Retina (tissue), 1 donor: ENCODE data around the gene FRG2B.
"Not testable (repeated sequence)": the region's sequence is repeated elsewhere in the genome, so short reads cannot be mapped to it uniquely, and the experiment has no call there.

Source experiments
- DNase-seq: peaks from one replicate; pipeline ENCODE4 v3.0.0-alpha.2; 2016

FRG2B gene

DNA sequence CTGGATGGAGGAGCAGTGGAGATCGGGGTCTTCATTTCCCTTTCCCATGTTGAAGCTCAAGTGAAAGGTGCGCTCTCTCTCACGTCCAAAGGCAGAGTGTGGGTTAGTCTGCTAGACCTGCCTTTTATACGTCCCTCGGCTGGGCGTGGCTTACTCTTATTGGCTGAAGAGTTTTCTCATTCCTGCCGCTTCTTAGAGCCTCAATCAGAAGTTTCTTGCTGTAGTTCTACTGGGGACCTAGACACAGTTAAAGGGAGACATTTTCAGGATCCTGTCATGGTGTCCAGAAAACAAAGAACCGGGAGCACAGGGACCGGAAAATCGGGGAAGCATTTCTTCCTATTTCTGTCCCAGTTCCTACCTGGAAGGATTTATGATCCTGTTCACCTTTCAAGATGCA is at the start of gene FRG2B:
TSS of gene FRG2B (minus strand) at position 101 of the 400 bp plus-strand sequence. CDS start at position 48, 53 bp downstream.
- not testable (repeated sequence) for DNase-seq

DNA sequence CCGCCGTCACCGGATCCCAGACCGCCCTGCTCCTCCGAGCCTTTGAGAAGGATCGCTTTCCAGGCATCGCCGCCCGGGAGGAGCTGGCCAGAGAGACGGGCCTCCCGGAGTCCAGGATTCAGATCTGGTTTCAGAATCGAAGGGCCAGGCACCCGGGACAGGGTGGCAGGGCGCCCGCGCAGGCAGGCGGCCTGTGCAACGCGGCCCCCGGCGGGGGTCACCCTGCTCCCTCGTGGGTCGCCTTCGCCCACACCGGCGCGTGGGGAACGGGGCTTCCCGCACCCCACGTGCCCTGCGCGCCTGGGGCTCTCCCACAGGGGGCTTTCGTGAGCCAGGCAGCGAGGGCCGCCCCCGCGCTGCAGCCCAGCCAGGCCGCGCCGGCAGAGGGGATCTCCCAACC is 40.9 kb upstream of the FRG2B start:
- DNase-seq, result not testable (repeated sequence)

DNA sequence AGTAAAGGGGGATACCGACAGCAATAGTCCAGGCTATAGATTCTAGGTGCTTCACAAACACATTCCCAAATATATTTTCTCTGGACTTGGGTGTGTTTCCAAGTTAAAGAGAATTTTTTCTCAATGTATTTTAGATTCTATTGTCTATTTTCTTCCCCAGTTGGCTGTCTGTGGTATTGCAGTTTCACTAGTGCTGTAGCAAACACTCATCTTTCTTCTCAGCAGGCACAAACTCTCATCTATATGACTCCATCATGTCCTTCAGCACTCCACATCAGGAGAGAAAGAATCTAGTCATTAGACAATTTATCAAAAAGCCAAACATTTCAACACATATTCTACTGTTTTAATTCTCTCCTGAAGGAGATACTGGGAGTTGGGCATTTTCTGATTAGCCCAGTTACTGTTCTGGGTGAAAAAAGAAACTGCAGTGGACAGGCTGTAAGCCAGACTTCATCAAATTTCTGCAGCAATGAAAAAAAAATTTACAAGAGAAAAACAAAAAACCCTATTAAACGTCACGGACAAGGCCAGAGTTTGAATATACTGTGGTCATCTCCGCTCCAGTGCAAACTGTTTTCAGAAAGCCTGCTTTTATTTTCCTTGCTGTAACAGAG is 37.1 kb upstream of the FRG2B start:
- not testable (repeated sequence) for DNase-seq

DNA sequence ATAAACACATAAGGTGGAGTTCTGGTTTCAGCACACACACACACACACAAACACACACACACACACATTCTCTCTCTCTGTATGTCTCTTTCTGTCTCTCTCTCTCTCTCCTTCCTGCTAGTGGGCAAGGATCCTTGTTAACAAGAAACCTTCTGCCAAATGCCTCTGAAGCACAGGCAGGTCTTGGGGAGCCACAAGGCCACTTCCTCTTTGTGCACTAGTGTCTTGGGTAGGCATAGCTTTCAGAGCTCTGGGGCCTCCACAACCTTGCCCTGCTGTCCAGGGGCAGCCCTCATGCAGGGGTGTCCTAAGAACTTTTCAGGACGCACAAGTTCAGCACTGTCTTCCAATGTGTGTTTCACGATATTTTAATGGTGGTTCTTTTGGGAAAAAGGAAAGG is 34.5 kb upstream of the FRG2B start:
- not testable (repeated sequence) for DNase-seq

DNA sequence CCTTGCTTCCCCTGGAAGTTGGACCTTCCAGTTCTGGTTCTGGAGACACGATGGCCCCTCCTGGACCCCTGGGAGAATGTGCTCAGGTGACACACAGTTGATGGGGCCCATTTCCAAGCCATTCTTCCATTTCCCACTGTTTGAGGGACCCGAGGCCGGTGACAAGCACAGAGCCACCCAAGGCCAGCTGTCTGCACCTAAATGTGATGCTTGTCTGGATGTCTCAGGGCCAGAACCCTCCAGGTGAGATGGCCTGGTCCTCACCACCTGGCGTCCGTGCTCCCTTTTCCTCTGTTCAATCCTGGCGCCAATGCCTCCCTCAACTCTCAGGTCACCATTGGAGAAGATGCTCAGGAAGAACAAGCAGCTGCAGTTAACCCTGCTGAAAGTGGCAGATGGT is 33.9 kb upstream of the FRG2B start:
- not testable (repeated sequence) for DNase-seq

DNA sequence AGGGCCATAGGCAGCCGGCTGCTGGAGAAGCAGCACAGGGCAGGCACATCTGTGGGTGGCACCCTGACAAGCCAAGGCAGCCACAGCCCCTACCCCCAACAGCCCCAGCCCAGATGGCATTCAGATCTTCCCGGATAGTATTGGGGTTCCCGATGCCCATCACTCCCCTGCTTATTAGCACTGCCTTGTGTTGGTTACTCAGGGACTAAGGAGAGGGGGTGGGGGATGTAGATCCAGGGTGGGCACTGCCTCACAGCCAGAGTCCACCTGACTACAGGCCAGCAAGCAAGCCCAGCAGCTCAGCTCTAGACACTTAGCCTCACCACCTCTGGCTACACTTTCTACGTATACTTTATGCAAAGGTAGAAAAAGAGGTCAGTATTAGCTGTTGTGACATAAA is 30.7 kb upstream of the FRG2B start:
- not testable (repeated sequence) for DNase-seq

DNA sequence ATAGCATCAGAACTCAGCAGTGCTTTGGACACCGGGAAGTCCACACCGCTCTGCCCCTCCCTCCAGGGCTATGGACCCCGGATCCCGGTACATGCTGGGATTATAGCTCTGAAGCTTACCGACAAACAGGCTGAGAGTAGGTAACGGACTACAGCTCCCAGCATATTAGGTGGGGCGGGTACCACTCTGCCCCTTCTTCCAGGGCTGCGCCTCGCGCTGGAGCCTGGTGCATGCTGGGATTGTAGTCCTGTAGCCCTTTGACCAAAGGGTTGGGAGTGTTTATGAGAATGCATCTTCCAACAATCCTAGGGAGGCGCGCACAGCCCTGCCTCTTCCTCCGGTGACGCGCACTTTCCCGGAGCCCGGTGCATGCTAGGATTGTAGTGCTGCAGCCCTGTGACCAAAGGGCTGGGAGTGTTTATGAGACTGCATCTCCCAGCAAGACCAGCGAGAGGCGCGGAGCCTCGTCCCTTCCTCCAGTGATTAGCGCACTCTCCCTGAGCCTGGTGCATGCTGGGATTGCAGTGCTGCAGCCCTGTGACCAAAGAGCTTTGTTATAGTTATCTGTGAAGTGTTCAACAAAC is 22.4 kb upstream of the FRG2B start:
- DNase-seq, result not testable (repeated sequence)

DNA sequence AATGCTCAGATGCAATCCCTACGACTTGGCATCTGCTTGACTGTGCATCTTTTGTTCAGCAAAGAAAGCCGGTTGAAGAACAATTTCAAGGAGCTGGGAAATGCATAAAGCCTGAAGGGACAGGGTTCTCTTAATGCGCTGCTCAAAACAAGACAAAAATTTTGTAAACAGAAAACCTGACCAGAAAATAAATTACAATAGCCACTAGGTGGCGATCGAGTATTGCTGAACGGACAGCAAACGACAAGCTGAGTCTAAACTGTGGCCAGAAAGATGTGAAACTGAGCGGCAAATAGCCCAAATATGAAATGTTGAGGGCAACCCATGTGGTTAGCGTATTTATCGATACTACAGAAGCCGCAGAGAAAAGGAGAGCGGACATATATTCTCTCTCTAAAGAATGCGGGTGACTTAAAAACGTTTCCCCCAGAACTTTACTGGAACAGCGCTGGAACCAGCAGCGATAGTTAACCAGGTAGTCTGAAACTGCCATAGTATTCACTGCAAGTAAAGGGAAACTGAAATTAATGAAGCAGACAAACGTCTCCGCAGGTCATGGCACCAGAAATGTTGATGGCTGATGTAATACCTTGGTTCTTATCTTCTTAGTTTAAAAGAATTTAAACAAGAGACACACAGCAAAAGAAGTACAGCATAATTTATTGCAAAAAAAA is 20.6 kb upstream of the FRG2B start:
- not testable (repeated sequence) for DNase-seq

DNA sequence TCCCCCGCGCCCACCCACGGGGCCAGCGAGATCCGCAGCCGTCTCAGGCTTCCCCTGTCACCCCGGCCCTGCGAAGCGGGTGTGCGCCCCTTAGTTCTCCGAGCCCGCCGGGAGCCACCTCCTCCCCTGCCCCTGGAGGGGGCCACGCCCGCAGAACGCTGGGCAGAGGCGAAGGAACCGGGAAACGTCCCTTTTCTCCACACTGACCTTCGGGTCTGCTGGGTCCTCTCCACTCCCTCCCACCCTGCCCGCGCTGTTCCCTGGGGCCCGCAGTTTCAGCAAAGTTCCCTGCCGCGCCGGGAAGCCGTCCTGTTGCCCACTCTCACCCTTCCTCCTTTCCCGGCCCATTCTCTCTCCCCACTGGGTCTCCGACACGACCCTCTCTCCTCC is 11.2 kb upstream of the FRG2B start:
- not testable (repeated sequence) for DNase-seq

DNA sequence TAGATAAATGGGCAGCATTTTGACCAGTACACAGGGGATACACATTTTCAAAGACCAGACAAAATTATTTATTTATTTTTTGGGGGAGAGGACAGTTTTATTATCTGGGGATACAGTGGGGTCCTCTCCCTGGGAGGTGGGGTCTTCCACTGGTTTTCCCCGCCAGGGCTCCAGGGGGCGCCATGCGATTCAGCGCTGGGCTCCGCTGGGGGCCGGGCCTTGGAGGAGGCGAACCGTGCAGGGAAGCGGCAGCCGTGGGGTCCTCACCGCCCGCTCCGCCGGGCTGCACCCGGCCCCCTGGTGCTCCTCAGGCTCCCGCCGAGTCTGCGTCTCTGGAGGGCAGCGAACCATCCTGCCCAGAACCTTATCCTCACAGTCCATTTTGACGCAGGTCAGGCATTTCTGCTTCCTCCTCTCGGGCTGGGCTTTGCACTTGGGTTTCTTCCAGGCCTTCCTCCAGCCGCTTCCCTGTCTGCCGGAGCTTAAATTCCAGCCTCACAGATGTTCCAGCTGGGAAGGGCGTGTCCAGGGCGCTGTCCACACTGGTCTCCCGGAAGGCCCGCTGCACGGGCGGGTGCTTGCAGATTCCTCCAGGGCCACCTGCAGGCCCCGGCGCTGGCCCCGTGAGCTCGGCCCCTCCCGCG is 10.7 kb upstream of the FRG2B start:
- DNase-seq, result not testable (repeated sequence)

DNA sequence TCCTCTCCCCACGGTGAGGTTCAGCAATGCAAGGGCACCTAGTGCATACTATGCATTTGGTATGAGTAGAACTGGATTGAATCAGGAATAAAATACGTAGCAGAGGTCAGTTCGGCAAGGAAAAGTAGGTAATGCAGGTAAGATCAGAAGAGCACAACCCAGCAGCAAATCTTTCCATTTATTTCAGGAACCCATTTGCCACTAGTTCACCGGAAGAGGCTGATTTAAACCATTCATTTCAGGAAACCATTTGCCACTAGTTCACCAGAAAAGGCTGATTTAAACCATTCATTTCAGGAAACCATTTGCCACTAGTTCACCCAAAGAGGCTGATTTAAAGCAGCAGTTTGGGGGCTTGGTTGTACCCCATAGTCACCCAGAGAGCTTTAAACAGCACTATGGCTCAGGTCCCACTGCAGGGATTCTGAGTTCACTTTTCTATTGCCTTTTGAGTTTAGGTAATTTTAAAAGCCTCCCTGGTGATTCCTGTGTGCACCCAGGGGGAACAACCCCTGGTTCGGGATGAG is 4.2 kb upstream of the FRG2B start:
- not testable (repeated sequence) for DNase-seq

DNA sequence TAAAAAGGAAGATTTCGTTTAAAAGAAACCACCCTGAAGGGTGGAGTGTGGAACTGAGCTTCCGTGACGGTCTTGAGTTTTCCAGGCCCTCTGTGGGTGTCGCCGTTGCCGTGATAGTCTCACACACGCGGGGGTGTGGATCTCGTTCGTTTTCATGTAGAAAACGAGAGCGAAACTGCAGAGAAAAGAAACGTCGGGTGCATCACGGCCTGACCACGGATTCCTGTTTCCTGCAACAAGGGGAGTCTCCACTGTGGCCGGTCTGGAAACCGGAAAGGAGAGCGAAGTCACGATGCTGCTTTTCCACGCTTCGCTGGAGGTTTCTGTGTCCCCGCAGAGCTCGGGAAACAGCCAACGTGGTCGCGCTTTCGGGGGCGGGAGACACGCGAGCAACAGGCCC is 4.1 kb downstream of the FRG2B start:
- DNase-seq, result not testable (repeated sequence)

DNA sequence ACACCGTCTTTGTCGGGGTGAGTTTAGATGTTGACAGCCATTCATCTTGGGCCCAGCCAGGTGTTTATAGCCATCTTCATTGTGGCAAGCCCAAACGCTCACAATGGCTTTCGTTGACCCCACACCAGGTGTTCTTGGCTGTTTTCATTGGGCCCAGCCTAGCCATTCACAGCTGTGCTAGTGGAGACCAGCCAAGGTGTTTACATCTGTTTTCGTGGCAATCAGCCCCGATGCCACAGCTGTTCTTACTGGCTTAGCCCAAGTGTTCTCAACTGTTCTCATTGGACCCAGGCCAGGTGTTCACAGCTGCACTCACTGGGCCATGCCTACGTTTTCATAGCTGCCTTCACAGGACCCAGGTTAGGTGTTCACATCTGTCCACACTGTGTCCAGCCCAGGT is 7.7 kb downstream of the FRG2B start:
- no peak for DNase-seq

DNA sequence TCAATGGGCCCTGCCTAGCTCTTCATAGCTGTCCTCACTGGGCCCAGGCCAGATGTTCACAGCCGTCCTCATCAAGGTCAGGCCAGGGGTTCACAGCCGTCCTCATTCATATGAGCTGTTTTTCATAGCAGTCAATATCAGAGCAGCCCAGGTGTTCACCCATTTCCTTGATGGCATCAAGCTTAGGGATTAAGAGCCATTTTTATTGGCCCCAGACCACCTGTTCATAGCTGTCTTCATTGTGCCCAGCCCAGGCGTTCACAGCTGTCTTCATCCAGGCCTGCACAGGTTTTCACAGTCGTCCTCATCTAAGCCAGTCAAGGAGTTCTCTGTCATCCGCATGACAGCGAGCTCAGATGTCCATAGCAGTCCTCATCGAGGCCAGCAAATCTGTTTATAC is 9.4 kb downstream of the FRG2B start:
- no peak for DNase-seq

DNA sequence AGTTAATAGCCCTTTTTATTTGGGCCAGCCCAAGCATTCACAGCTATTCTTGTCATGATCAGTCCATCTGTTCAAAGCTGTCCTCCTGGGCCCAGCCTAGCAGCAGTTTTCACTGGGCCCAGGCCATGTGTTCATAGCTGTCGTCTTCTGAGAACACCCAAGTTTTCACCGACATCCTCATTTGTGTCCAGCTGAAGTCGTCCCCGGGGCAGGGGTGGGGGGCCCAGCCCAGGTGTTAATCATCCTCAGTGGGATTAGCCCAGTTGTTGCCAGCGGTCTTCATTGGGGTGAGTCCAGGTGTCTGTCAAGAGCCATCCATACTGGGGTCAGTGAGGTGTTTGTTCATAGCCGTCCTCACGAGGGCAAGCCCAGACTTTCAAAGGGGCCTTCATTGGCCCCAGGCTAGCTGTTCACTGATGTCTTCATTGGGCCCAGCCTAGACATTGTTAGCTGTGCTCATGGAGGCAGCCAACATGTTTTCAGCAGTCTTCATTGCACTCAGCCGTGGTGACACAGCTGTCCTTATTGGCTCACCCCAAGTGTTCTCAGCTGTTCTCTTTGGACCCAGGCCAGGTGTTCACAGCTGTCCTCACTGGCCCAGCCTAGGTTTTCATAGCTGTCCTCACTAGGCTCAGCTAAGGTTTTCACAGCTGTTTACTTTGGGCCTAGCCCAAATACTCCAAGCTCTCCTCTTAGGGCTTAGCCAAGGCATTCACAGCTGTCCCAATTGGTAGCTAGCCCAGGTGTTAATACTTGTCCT is 10.0 kb downstream of the FRG2B start:
- no peak for DNase-seq

DNA sequence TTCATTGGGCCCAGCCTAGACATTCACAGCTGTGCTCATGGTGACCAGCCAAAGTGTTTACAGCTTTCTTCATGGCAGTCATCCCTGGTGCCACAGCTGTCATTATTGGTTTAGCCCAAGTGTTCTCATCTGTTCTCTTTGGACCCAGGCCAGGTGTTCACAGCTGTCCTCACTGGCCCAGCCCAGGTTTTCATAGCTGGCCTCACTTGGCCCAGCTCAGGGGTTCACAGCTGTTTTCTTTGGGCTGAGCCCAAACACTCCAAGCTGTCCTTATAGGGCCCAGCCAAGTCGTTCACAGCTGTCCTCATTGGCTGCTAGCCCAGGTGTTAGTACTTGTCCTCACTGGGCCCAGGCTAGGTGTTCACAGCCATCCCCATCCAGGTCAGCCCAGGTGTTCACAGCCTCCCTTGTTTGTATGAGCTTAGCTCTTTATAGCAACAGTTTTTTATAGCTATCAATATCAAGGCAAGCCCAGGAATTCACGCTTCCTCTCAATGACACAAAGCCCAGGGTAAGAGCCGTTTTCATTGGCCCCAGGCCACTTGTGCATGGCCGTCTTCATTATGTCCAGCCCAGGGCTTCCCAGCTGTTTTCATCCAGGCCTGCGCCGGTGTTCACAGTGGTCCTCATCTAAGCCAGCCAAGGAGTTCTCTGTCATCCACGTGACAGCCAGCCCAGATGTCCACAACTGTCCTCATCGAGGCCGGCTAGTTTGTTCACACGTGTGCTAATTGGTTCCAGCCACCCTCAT is 11.6 kb downstream of the FRG2B start:
- no peak for DNase-seq

DNA sequence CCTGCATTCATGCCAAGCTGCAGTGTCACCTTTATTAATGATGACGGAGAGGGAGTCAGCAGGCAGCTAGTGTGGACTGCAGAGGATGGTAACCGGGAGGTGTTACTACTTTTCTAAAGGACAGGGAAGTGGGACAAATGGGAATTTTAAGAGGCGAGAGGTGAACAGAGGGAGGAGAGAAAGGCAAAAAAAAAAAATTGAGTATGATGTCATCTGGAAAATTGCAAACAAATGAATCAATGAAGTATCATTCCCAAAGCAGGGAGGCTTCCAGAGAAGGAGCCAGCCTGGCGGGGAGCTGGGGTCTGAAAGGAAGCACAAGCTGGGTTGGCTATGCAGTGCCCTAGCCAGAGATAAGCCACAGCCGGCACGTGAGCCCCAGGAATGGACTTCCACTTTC is 12.9 kb downstream of the FRG2B start:
- DNase-seq, result no peak

DNA sequence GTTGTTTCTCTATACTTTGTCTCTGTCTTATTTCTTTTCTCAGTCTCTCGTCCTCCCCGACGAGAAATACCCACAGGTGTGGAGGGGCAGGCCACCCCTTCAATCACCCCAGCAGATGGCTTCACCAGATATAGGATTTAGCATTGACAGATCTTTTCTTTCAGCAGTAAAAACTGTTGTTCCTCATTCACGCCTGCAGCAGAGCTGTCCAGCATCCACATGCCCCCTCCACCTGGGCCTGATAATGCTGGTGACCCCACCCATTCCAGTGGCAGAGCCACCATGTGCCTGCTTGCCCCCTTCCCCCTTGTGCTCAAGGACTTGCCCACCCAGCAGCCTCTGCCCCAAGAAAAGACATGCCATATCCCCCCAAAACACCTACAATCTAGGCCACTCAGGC is 15.5 kb downstream of the FRG2B start:
- DNase-seq, result no peak

DNA sequence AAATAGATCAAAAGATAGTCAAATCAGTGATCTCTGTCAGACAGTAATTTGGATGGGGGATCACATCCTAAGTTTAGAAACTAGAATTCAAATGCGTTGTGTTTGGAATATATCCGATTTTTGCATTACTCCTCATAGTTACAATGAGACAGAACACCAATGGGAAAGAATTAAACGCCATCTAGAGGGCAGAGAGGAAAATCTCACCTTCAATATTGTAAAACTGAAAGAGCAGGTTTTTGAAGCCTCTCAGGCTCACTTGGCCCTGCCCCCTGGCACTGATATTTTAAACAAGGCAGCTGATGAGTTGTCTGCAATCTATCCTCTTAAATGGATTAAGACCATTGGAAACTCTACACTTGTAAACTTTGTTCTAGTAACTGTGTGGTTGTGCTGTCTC is 17.7 kb downstream of the FRG2B start:
- no peak for DNase-seq

DNA sequence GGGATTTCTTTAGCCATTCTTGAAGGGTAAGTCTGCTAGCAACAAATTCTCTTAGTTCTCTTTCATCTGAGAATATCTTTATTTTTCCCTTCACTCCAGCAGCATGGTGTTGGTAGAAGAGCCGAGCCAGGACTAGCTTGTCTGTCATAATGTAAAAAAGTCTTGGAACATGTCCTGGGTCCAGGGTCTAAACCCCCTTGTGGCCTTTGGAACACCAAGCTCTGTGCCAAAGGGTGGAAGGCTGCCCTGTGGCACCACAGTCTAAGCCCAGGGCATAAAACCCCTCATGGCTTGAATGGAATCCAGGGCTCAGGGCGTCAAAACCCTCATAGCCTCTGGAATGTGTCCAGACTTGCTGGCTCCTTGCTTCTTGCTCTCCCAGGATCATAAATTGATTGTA is 23.2 kb downstream of the FRG2B start:
- not testable (repeated sequence) for DNase-seq

DNA sequence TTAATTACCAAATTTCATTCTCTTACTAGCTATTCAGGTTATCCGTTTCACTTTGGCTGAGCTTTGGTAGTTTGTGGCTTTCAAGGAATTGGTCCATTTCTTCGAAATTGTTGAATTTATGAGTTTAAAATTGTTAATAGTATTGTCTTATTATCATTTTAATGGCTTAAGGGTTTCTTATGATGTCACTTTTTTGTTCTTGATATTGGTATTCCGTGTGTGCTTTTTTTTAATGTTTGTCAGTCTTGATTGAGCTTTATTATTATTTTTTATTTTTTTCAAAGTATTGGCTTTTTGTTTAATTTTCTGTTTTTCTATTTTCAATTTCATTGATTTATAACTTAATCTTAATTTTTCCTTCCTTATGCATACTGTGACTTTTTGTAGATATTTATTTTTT is 25.9 kb downstream of the FRG2B start:
- no peak for DNase-seq

DNA sequence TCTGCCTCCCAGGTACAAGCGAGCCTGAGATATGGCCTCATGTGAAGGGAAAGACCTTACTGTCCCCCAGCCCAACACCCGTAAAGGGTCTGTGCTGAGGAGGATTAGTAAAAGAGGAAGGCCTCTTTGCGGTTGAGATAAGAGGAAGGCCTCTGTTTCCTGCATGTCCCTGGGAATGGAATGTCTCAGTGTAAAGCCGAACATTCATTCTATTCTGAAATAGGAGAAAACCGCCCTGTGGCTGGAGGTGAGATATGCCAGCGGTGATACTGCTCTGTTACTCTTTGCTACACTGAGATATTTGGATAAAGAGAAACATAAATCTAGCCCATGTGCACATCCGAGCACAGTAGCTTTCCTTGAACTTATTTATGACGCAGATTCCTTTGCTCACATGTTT is 26.7 kb downstream of the FRG2B start:
- not testable (repeated sequence) for DNase-seq
